H9 (cell line): ENCODE measurements around the gene CDH13. TPM values are rescaled to one million over a fixed set of nuclear protein-coding genes. Genes with fewer than 3 reads are reported as not detected.

Experiments used
- DNase-seq: peaks from one replicate; pipeline ENCODE4 v3.0.0-alpha.2; 2017
- H2AFZ ChIP-seq: one replicate; pipeline ENCODE4 v1.6.1; 2013; ENCODE audit warnings: mild to moderate bottlenecking, low read length, control low read depth, moderate library complexity
- H2AK5ac ChIP-seq: 2 replicates; pipeline ENCODE4 v1.6.1; 2013; ENCODE audit warnings: low read length, control low read depth, mixed read lengths; ENCODE audit not compliant: insufficient read length
- H2BK120ac ChIP-seq: one replicate; pipeline ENCODE4 v1.6.1; 2013; ENCODE audit warnings: low read depth, mild to moderate bottlenecking, low read length, control low read depth, inconsistent platforms; ENCODE audit not compliant: poor library complexity, severe bottlenecking
- H2BK12ac ChIP-seq: 2 replicates; pipeline ENCODE4 v1.6.1; 2013; ENCODE audit warnings: low read length, control low read depth, mixed read lengths, low read depth; ENCODE audit not compliant: insufficient read length
- H2BK15ac ChIP-seq: 2 replicates; pipeline ENCODE4 v1.6.1; 2013; ENCODE audit warnings: low read depth, low read length, control low read depth
- H2BK20ac ChIP-seq: one replicate; pipeline ENCODE4 v1.6.1; 2013; ENCODE audit warnings: low read depth, mild to moderate bottlenecking, low read length, control low read depth, inconsistent platforms; ENCODE audit not compliant: poor library complexity, severe bottlenecking
- H2BK5ac ChIP-seq: 2 replicates; pipeline ENCODE4 v1.6.1; 2013; ENCODE audit warnings: low read length, control low read depth, mixed read lengths; ENCODE audit not compliant: insufficient read length
- H3K14ac ChIP-seq: 2 replicates; pipeline ENCODE4 v1.6.1; 2013; ENCODE audit warnings: low read length, control low read depth; ENCODE audit not compliant: insufficient read depth
- H3K18ac ChIP-seq: 2 replicates; pipeline ENCODE4 v1.6.1; 2013; ENCODE audit warnings: low read depth, mild to moderate bottlenecking, mixed read lengths, low read length, control low read depth; ENCODE audit not compliant: insufficient read length
- H3K23ac ChIP-seq: 2 replicates; pipeline ENCODE4 v1.6.1; 2013; ENCODE audit warnings: low read length, control low read depth, mixed read lengths, low read depth; ENCODE audit not compliant: insufficient read length
- H3K23me2 ChIP-seq: 2 replicates; pipeline ENCODE4 v1.6.1; 2013; ENCODE audit warnings: low read depth, mild to moderate bottlenecking, mixed read lengths, low read length, control low read depth; ENCODE audit not compliant: insufficient read length, poor library complexity, severe bottlenecking
- H3K27ac ChIP-seq: 2 replicates; pipeline ENCODE4 v1.5.1; 2013; ENCODE audit warnings: low read length, control low read depth, mixed read lengths, low read depth; ENCODE audit not compliant: insufficient read length
- H3K27me3 ChIP-seq: 2 replicates; pipeline ENCODE4 v1.6.1; 2013; ENCODE audit warnings: low read length, control low read depth, inconsistent platforms; ENCODE audit not compliant: insufficient read depth
- H3K4ac ChIP-seq: 2 replicates; pipeline ENCODE4 v1.6.1; 2013; ENCODE audit warnings: low read depth, mild to moderate bottlenecking, control low read depth, inconsistent platforms, low read length, moderate library complexity
- H3K4me1 ChIP-seq: 2 replicates; pipeline ENCODE4 v1.6.1; 2013; ENCODE audit warnings: low read length, control low read depth, inconsistent platforms; ENCODE audit not compliant: insufficient read depth
- H3K4me2 ChIP-seq: 2 replicates; pipeline ENCODE4 v1.6.1; 2013; ENCODE audit warnings: low read length, control low read depth, mixed read lengths; ENCODE audit not compliant: insufficient read length, insufficient read depth
- H3K56ac ChIP-seq: 2 replicates; pipeline ENCODE4 v1.6.1; 2013; ENCODE audit warnings: low read depth, mild to moderate bottlenecking, mixed read lengths, low read length, control low read depth; ENCODE audit not compliant: insufficient read length
- H3K79me1 ChIP-seq: 2 replicates; pipeline ENCODE4 v1.6.1; 2013; ENCODE audit warnings: low read depth, mild to moderate bottlenecking, moderate library complexity, low read length, control low read depth, inconsistent platforms; ENCODE audit not compliant: insufficient read depth, poor library complexity, severe bottlenecking
- H3K79me2 ChIP-seq: 2 replicates; pipeline ENCODE4 v1.6.1; 2013; ENCODE audit warnings: low read length, control low read depth, inconsistent platforms; ENCODE audit not compliant: insufficient read depth
- H3K9ac ChIP-seq: 2 replicates; pipeline ENCODE4 v1.6.1; 2013; ENCODE audit warnings: low read length, control low read depth, mixed read lengths; ENCODE audit not compliant: insufficient read length; ENCODE audit errors: extremely low read depth
- H3K9me3 ChIP-seq: one replicate; pipeline ENCODE4 v1.6.1; 2013; ENCODE audit warnings: low read depth, low read length, inconsistent platforms; ENCODE audit not compliant: control insufficient read depth
- H3T11ph ChIP-seq: one replicate; pipeline ENCODE4 v1.6.1; 2013; ENCODE audit warnings: mild to moderate bottlenecking, low read length, control low read depth, inconsistent platforms
- H4K20me1 ChIP-seq: one replicate; pipeline ENCODE4 v1.6.1; 2013; ENCODE audit not compliant: control insufficient read depth, insufficient read length, insufficient read depth
- H4K5ac ChIP-seq: 2 replicates; pipeline ENCODE4 v1.6.1; 2013; ENCODE audit warnings: low read depth, mild to moderate bottlenecking, mixed read lengths, low read length, control low read depth; ENCODE audit not compliant: insufficient read length
- H4K8ac ChIP-seq: replicated peaks from 2 replicates; pipeline ENCODE4 v1.6.1; 2013; ENCODE audit warnings: low read length, control low read depth, mixed read lengths, low read depth; ENCODE audit not compliant: insufficient read length
- H4K91ac ChIP-seq: 2 replicates; pipeline ENCODE4 v1.6.1; 2013; ENCODE audit warnings: low read depth, mild to moderate bottlenecking, moderate library complexity, mixed read lengths, low read length, control low read depth; ENCODE audit not compliant: insufficient read length
- H3K27ac Mint-ChIP-seq, 3 experiments: 2 replicates in 2 of 3; 3 replicates in 1 of 3; pipeline ENCODE4 v1.8.0; 2020 to 2021; ENCODE audit warnings: mixed read lengths in 3 of 3, mild to moderate bottlenecking in 1 of 3, moderate library complexity in 1 of 3
- H3K27me3 Mint-ChIP-seq: 2 replicates; pipeline ENCODE4 v1.8.0; 2021; ENCODE audit warnings: low read depth, mild to moderate bottlenecking, moderate library complexity, mixed read lengths
- H3K36me3 Mint-ChIP-seq, 3 experiments: 2 replicates in 2 of 3; 3 replicates in 1 of 3; pipeline ENCODE4 v1.8.0; 2020 to 2021; ENCODE audit warnings: low read depth in 3 of 3, mixed read lengths in 3 of 3; ENCODE audit not compliant: insufficient read depth in 1 of 3
- H3K4me1 Mint-ChIP-seq, 2 experiments: 2 replicates each; pipeline ENCODE4 v1.8.0; 2020; ENCODE audit warnings: mixed read lengths in 2 of 2
- H3K4me3 Mint-ChIP-seq, 2 experiments: 2 replicates in 1 of 2; 3 replicates in 1 of 2; pipeline ENCODE4 v1.8.0; 2020 to 2021; ENCODE audit warnings: mild to moderate bottlenecking in 2 of 2, mixed read lengths in 2 of 2, moderate library complexity in 1 of 2
- H3K9me3 Mint-ChIP-seq, 2 experiments: 2 replicates in 1 of 2; 3 replicates in 1 of 2; pipeline ENCODE4 v1.8.0; 2020; ENCODE audit warnings: mild to moderate bottlenecking in 2 of 2, mixed read lengths in 2 of 2, moderate library complexity in 1 of 2
- CTCF ChIP-seq: fragments of 200-600 bp; sonication (generic); conservative IDR thresholded peaks from 3 replicates; pipeline ENCODE4 v1.8.0; 2021; ENCODE audit warnings: antibody characterized with exemption, mild to moderate bottlenecking
- WGBS: extraction: QIAGEN DNeasy Blood & Tissue Kit; methylation state at CpG from one replicate; pipeline ENCODE4 v1.1.7; 2013; ENCODE audit warnings: missing lambda C conversion rate, low lambda C conversion rate, mixed read lengths; ENCODE audit not compliant: insufficient read length; ENCODE audit errors: extremely low coverage; 5-methylcytosine and 5-hydroxymethylcytosine counted together
- total RNA-seq: library from RNA; stranded (reverse); gene quantifications from 2 replicates; pipeline ENCODE4 v1.2.1, GENCODE V29; 2021

The CDH13 gene
- total RNA-seq, 1 experiment from 2014 or later = 1.5 TPM

GRCh38 chr16:82949016-82949415 lies 322.2 kb downstream of the CDH13 start:
- no peak overlapping the region for H3K18ac ChIP-seq
- no peaks in the 10 kb centered on the region; the same call in 1 of the 2 replicates for H3K27me3 Mint-ChIP-seq
- no peak overlapping the region for H2BK12ac ChIP-seq
- no peaks in the 10 kb centered on the region for H4K20me1 ChIP-seq
- H2AK5ac ChIP-seq = no peak overlapping the region
- H2BK15ac ChIP-seq = no peak overlapping the region
- no peak for DNase-seq
- H3K23me2 ChIP-seq = no peaks in the 10 kb centered on the region
- no peak overlapping the region for H4K5ac ChIP-seq
- H3K79me2 ChIP-seq = no peaks in the 10 kb centered on the region
- no peaks in the 10 kb centered on the region for H3K9me3 ChIP-seq
- H3K79me1 ChIP-seq = no peaks in the 10 kb centered on the region
- WGBS = no CpG with 5 or more reads among the region's 5 CpGs
- TF ChIP-seq CTCF = no peak
- H4K91ac ChIP-seq = no peak overlapping the region
- H3K56ac ChIP-seq = no peak overlapping the region
- H3K27ac ChIP-seq = no peak overlapping the region
- no peaks in the 10 kb centered on the region for H3K9me3 Mint-ChIP-seq
- H2BK120ac ChIP-seq = no peak overlapping the region
- no peak overlapping the region for H3K4ac ChIP-seq
- H2AFZ ChIP-seq = no peak overlapping the region
- H3K4me1 Mint-ChIP-seq = no peaks in the 10 kb centered on the region
- no peak overlapping the region for H3K4me3 Mint-ChIP-seq
- H3K4me1 ChIP-seq = no peaks in the 10 kb centered on the region
- no peaks in the 10 kb centered on the region for H3K36me3 Mint-ChIP-seq
- H3K27me3 ChIP-seq = no peaks in the 10 kb centered on the region; the same call in 1 of the 2 replicates
- no peak overlapping the region for H4K8ac ChIP-seq
- H2BK20ac ChIP-seq = no peak overlapping the region
- H3K23ac ChIP-seq = no peak overlapping the region
- no peak overlapping the region for H3K4me2 ChIP-seq
- H3K27ac Mint-ChIP-seq = no peak overlapping the region
- no peak overlapping the region for H3K14ac ChIP-seq
- no peak overlapping the region for H2BK5ac ChIP-seq
- no peak overlapping the region for H3T11ph ChIP-seq
- H3K9ac ChIP-seq = no peak overlapping the region
